HG03521 (cell line): Measurements from ENCODE around the gene TMEM255B.
"Not testable (repeated sequence)": the region's sequence is repeated elsewhere in the genome, so short reads cannot be mapped to it uniquely, and the experiment has no call there.

Experiments
- ATAC-seq: cut with Tn5 transposase; IDR thresholded peaks from one replicate; pipeline ENCODE4 v1.9.1; 2021; ENCODE audit warnings: mild to moderate bottlenecking, moderate library complexity; ENCODE audit not compliant: unreplicated experiment

TMEM255B gene

GRCh38 chr13:113785051-113786010 is 26.3 kb downstream of the TMEM255B start:
- ATAC-seq: no peak

GRCh38 chr13:113786262-113786841 is 27.3 kb downstream of the TMEM255B start:
- no peak for ATAC-seq

- no peak for ATAC-seq
Observed at GRCh38 chr13:113787694-113788093, 28.7 kb downstream of the TMEM255B start.

- no peak for ATAC-seq
Observed at GRCh38 chr13:113788413-113789135, 29.5 kb downstream of the TMEM255B start.

GRCh38 chr13:113789167-113789566 is 30.1 kb downstream of the TMEM255B start:
- ATAC-seq: no peak

GRCh38 chr13:113789931-113790330 is 30.9 kb downstream of the TMEM255B start:
- ATAC-seq: not testable (repeated sequence)

GRCh38 chr13:113791226-113791625 is 32.2 kb downstream of the TMEM255B start:
- no peak for ATAC-seq

- ATAC-seq: no peak
Observed at GRCh38 chr13:113791761-113792160, 32.7 kb downstream of the TMEM255B start.

GRCh38 chr13:113792236-113792770 is 33.3 kb downstream of the TMEM255B start:
- ATAC-seq: no peak

- no peak for ATAC-seq
Observed at GRCh38 chr13:113792886-113793717, 34.1 kb downstream of the TMEM255B start.

GRCh38 chr13:113793718-113794085 is 34.7 kb downstream of the TMEM255B start:
- ATAC-seq: no peak

- ATAC-seq: no peak
Observed at GRCh38 chr13:113794086-113794485, 35.1 kb downstream of the TMEM255B start.

- ATAC-seq: no peak
Observed at GRCh38 chr13:113794764-113795173, 35.7 kb downstream of the TMEM255B start.

GRCh38 chr13:113795362-113795761 is 36.3 kb downstream of the TMEM255B start:
- not testable (repeated sequence) for ATAC-seq

- no peak for ATAC-seq
Observed at GRCh38 chr13:113796211-113796963, 37.4 kb downstream of the TMEM255B start.

GRCh38 chr13:113796964-113797676 is 38.1 kb downstream of the TMEM255B start:
- no peak for ATAC-seq

- ATAC-seq: no peak
Observed at GRCh38 chr13:113798200-113798811, 39.3 kb downstream of the TMEM255B start.

GRCh38 chr13:113800576-113800926 is 41.5 kb downstream of the TMEM255B start:
- no peak for ATAC-seq
